ENCODE data around the gene MED9. TPM values are rescaled to one million over a fixed set of nuclear protein-coding genes. Genes with fewer than 3 reads are reported as not detected.
"Not testable (repeated sequence)": the region's sequence is repeated elsewhere in the genome, so short reads cannot be mapped to it uniquely, and the experiment has no call there.

MED9 gene
- total and polyA plus RNA-seq, 4 donors = 6.4 to 12.5 (median 8.8) TPM

DNA sequence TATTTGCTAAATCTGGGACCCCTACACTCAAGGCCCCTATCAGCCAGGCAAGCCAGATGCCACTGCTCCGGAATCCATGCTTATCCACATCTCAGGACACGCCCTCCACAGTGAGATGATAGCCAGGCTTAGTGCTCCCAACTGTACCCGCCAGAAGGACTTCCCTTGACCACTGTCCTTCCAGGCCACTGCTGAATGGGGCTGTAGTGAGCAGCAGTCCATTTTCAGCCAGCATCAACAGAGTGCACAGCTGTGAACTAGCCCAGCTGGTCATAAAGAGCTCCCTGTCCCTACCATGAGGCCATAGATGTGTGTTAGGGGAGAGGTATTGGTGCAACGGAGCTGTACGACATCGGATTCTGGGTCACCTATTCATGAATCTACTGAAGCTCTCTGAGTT is 13.0 kb upstream of the MED9 start:
- Histone ChIP-seq H3K27me3 (ENCODE audit: control insufficient read depth in 4 of 4, insufficient read depth in 4 of 4, low read length in 3 of 4) (no peaks in the 10 kb centered on the region), H3K4me1 (ENCODE audit: control insufficient read depth in 4 of 4, insufficient read depth in 4 of 4, low read length in 3 of 4) (peaks cover 0 to 4% (median 0%) of the 10 kb centered on the region in 4 donors), H3K9ac (ENCODE audit: low read depth in 1 of 2, low read length in 2 of 2) (no peak overlapping the region), H3K4me3 (ENCODE audit: low read depth in 1 of 3, low read length in 3 of 3) (no peak overlapping the region), H3K9me3 (ENCODE audit: control insufficient read depth in 4 of 4, low read length in 3 of 4) (no peaks in the 10 kb centered on the region), H3K36me3 (ENCODE audit: control insufficient read depth in 4 of 4, insufficient read depth in 3 of 4, low read depth in 1 of 4, low read length in 3 of 4) (no peaks in the 10 kb centered on the region), H3K27ac (ENCODE audit: low read depth in 1 of 2, low read length in 2 of 2) (no peak overlapping the region)
- TF ChIP-seq, protein P1, sequence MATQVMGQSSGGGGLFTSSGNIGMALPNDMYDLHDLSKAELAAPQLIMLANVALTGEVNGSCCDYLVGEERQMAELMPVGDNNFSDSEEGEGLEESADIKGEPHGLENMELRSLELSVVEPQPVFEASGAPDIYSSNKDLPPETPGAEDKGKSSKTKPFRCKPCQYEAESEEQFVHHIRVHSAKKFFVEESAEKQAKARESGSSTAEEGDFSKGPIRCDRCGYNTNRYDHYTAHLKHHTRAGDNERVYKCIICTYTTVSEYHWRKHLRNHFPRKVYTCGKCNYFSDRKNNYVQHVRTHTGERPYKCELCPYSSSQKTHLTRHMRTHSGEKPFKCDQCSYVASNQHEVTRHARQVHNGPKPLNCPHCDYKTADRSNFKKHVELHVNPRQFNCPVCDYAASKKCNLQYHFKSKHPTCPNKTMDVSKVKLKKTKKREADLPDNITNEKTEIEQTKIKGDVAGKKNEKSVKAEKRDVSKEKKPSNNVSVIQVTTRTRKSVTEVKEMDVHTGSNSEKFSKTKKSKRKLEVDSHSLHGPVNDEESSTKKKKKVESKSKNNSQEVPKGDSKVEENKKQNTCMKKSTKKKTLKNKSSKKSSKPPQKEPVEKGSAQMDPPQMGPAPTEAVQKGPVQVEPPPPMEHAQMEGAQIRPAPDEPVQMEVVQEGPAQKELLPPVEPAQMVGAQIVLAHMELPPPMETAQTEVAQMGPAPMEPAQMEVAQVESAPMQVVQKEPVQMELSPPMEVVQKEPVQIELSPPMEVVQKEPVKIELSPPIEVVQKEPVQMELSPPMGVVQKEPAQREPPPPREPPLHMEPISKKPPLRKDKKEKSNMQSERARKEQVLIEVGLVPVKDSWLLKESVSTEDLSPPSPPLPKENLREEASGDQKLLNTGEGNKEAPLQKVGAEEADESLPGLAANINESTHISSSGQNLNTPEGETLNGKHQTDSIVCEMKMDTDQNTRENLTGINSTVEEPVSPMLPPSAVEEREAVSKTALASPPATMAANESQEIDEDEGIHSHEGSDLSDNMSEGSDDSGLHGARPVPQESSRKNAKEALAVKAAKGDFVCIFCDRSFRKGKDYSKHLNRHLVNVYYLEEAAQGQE (IDR thresholded peaks at IDR 0.05) = no peak
- no peak for TF ChIP-seq FOXA1 (IDR thresholded peaks at IDR 0.05)
- TF ChIP-seq YY1 (IDR thresholded peaks at IDR 0.05) = no peak
- TF ChIP-seq GABPA (IDR thresholded peaks at IDR 0.05 in 1 of 2, conservative IDR thresholded peaks at IDR 0.05 in 1 of 2) = no peak
- TF ChIP-seq JUND (IDR thresholded peaks at IDR 0.05) = no peak
- TF ChIP-seq RAD21 (IDR thresholded peaks at IDR 0.05) = no peak
- no peak for TF ChIP-seq ATF3 (IDR thresholded peaks at IDR 0.05)
- no peak for TF ChIP-seq TAF1 (conservative IDR thresholded peaks at IDR 0.05)
- no peak for TF ChIP-seq HNF4A (conservative IDR thresholded peaks at IDR 0.05)
- TF ChIP-seq, protein P2, sequence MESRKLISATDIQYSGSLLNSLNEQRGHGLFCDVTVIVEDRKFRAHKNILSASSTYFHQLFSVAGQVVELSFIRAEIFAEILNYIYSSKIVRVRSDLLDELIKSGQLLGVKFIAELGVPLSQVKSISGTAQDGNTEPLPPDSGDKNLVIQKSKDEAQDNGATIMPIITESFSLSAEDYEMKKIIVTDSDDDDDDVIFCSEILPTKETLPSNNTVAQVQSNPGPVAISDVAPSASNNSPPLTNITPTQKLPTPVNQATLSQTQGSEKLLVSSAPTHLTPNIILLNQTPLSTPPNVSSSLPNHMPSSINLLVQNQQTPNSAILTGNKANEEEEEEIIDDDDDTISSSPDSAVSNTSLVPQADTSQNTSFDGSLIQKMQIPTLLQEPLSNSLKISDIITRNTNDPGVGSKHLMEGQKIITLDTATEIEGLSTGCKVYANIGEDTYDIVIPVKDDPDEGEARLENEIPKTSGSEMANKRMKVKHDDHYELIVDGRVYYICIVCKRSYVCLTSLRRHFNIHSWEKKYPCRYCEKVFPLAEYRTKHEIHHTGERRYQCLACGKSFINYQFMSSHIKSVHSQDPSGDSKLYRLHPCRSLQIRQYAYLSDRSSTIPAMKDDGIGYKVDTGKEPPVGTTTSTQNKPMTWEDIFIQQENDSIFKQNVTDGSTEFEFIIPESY (IDR thresholded peaks at IDR 0.05) = no peak
- TF ChIP-seq RXRA (IDR thresholded peaks at IDR 0.05) = no peak
- no peak for TF ChIP-seq HNF4G (IDR thresholded peaks at IDR 0.05)
- no peak for TF ChIP-seq EGR1 (IDR thresholded peaks at IDR 0.05; ENCODE audit: low read depth in 2 of 2)
- no peak for TF ChIP-seq NR2F2 (IDR thresholded peaks at IDR 0.05)
- TF ChIP-seq, protein P3, sequence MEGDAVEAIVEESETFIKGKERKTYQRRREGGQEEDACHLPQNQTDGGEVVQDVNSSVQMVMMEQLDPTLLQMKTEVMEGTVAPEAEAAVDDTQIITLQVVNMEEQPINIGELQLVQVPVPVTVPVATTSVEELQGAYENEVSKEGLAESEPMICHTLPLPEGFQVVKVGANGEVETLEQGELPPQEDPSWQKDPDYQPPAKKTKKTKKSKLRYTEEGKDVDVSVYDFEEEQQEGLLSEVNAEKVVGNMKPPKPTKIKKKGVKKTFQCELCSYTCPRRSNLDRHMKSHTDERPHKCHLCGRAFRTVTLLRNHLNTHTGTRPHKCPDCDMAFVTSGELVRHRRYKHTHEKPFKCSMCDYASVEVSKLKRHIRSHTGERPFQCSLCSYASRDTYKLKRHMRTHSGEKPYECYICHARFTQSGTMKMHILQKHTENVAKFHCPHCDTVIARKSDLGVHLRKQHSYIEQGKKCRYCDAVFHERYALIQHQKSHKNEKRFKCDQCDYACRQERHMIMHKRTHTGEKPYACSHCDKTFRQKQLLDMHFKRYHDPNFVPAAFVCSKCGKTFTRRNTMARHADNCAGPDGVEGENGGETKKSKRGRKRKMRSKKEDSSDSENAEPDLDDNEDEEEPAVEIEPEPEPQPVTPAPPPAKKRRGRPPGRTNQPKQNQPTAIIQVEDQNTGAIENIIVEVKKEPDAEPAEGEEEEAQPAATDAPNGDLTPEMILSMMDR (IDR thresholded peaks at IDR 0.05; ENCODE audit: low read depth, low read length, missing input control) = no peak
- no peak for TF ChIP-seq SP1 (IDR thresholded peaks at IDR 0.05)
- TF ChIP-seq FOXA2 (IDR thresholded peaks at IDR 0.05) = no peak
- no peak for DNase-seq (ENCODE audit: low spot score)
- 86% methylated on average over 6 of the region's 6 CpGs for WGBS

DNA sequence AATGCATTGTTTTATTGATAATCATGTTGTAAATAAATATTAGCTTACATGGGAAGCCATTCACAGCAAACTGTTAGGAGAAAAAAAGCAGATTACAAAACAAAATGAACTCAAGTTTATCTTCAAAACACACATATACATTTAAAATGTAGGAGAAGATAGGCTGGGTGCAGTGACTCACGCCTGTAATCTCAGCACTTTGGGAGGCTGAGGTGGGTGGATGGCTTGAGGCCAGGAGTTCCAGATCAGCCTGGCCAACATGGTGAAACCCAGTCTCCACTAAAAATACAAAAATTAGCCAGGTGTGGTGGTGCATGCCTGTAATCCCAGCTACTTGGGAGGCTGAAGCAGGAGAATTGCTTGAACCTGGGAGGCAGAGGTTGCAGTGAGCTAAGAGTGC is 10.9 kb upstream of the MED9 start:
- H3K9ac ChIP-seq (ENCODE audit: low read depth in 1 of 2, low read length in 2 of 2); H3K27ac ChIP-seq (ENCODE audit: low read depth in 1 of 2, low read length in 2 of 2); DNase-seq (ENCODE audit: low spot score); H3K4me3 ChIP-seq (ENCODE audit: low read depth in 1 of 3, low read length in 3 of 3); H3K9me3 ChIP-seq (ENCODE audit: control insufficient read depth in 4 of 4, low read length in 3 of 4); H3K27me3 ChIP-seq (ENCODE audit: control insufficient read depth in 4 of 4, insufficient read depth in 4 of 4, low read length in 3 of 4); H3K4me1 ChIP-seq (ENCODE audit: control insufficient read depth in 4 of 4, insufficient read depth in 4 of 4, low read length in 3 of 4); H3K36me3 ChIP-seq (ENCODE audit: control insufficient read depth in 4 of 4, insufficient read depth in 3 of 4, low read depth in 1 of 4, low read length in 3 of 4): not testable (repeated sequence)
- WGBS = 85% methylated on average over 1 of the region's 1 CpG

Data from liver (tissue), 9 donors.